ENCODE measurements around the gene KCTD17. TPM values are rescaled to one million over a fixed set of nuclear protein-coding genes. Genes with fewer than 3 reads are reported as not detected.

Gene KCTD17, protein sequence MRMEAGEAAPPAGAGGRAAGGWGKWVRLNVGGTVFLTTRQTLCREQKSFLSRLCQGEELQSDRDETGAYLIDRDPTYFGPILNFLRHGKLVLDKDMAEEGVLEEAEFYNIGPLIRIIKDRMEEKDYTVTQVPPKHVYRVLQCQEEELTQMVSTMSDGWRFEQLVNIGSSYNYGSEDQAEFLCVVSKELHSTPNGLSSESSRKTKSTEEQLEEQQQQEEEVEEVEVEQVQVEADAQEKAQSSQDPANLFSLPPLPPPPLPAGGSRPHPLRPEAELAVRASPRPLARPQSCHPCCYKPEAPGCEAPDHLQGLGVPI
- total RNA-seq, result 10 to 100 TPM; 17.9 to 35.8 (median 28.7) TPM

DNA sequence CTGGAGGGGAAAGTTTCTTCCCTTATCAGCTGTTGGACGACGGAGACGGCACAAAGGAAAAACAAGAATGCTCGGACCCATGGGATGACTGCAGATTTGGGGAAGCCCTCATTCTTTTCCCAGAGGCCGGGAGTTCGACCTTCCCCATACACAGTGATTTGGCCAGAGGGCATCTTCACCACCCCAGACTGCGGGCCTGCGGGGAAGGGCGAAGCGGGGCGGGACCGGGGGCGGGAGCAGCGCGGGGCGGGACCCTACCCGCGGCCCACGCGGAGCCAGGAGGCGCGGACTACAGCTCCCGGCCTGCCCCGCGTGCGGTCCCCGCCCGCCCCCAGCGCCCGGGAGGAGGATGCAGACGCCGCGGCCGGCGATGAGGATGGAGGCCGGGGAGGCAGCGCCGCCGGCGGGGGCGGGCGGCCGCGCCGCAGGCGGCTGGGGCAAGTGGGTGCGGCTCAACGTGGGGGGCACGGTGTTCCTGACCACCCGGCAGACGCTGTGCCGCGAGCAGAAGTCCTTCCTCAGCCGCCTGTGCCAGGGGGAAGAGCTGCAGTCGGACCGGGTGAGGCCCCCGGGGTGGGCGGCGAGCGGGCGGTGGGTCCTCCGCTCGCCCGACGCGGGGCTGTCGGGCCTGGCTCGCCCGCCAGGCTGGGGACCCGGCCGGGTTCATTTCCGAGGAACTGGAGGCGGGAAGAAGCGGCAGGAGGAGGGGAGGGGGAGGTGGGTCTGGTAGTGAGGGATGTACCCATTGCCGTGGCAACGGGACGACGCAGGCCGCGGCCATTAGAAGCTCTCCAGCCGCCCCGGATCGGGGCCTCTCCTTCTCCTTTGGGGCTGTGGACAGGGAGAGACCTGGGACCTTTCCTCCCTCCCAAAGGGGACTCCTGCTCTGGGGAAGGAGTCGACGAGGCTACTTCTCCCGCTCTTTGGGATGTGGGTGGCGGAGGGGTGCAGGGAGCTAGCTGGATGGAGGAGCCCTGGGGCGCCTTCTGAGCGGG, at the start of gene KCTD17:
Gene KCTD17 (plus strand): TSS at position 352 of the 995 bp plus-strand sequence. CDS start 19 bp downstream, at position 371.
- no peak for TF ChIP-seq POLR2A (IDR thresholded peaks at IDR 0.05; ENCODE audit: low read depth)
- TF ChIP-seq, protein P1, sequence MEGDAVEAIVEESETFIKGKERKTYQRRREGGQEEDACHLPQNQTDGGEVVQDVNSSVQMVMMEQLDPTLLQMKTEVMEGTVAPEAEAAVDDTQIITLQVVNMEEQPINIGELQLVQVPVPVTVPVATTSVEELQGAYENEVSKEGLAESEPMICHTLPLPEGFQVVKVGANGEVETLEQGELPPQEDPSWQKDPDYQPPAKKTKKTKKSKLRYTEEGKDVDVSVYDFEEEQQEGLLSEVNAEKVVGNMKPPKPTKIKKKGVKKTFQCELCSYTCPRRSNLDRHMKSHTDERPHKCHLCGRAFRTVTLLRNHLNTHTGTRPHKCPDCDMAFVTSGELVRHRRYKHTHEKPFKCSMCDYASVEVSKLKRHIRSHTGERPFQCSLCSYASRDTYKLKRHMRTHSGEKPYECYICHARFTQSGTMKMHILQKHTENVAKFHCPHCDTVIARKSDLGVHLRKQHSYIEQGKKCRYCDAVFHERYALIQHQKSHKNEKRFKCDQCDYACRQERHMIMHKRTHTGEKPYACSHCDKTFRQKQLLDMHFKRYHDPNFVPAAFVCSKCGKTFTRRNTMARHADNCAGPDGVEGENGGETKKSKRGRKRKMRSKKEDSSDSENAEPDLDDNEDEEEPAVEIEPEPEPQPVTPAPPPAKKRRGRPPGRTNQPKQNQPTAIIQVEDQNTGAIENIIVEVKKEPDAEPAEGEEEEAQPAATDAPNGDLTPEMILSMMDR (IDR thresholded peaks at IDR 0.05), result peak in 1 of 3 experiments; percentile 15
- no peak for TF ChIP-seq EP300 (IDR thresholded peaks at IDR 0.05)
- peak in 1 of 2 donors; percentile 53 for TF ChIP-seq POLR2AphosphoS5 (IDR thresholded peaks at IDR 0.05)
- DNase-seq (ENCODE audit: extremely low spot score), result no peak
- intact Hi-C loops (cut with DNase I), result no loop called here
- 2% methylated on average over 11 of the region's 89 CpGs for WGBS
- Histone ChIP-seq H3K4me1 (peaks cover 25 to 34% (median 29%) of the 10 kb centered on the region in 4 donors), H3K27me3 (no peaks in the 10 kb centered on the region), H3K27ac (replicated peaks in 1 of 4) (peak within 1 kb of the TSS in 2 of 4 donors; percentile 41 to 53), H3K36me3 (peaks cover 4 to 34% (median 21%) of the 10 kb centered on the region in 4 donors), H3K9me3 (no peaks in the 10 kb centered on the region), H3K4me3 (peak within 1 kb of the TSS; percentile 74 to 86 (median 80))

DNA sequence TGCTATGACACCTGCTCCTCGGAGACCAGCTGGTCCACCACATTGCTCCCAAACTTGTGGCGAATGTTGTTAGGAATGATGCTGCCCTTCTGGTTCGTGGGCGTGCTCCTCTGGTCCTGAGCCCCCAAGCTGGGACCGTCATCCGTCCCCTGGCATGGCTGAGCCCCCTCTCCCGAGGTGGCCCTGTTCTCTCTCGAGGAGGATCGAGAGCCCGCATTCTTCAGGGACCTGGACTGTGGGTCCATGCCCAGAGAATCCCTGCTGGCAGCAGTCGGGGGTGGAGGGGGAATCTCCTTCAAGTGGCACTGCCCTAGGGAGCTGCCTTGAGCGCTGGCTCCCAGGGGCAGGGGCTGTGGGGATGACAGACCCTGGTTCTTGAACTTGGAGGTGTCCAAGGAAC, 49.7 kb upstream of the KCTD17 start:
- no peak overlapping the region for H3K4me3 ChIP-seq
- H3K27me3 ChIP-seq, result peaks cover 0 to 28% (median 0%) of the 10 kb centered on the region in 4 donors
- no peaks in the 10 kb centered on the region for H3K36me3 ChIP-seq
- H3K4me1 ChIP-seq, result no peaks in the 10 kb centered on the region
- DNase-seq (ENCODE audit: extremely low spot score), result no peak
- no peak overlapping the region for H3K27ac ChIP-seq (replicated peaks in 1 of 4)
- TF ChIP-seq POLR2A (IDR thresholded peaks at IDR 0.05; ENCODE audit: low read depth) (no peak), POLR2AphosphoS5 (IDR thresholded peaks at IDR 0.05) (no peak), EP300 (IDR thresholded peaks at IDR 0.05) (no peak)
- TF ChIP-seq, protein P1 (IDR thresholded peaks at IDR 0.05), result no peak
- intact Hi-C loops (cut with DNase I), result no loop called here
- WGBS, result 80% methylated on average over 7 of the region's 12 CpGs
- H3K9me3 ChIP-seq, result no peaks in the 10 kb centered on the region

DNA sequence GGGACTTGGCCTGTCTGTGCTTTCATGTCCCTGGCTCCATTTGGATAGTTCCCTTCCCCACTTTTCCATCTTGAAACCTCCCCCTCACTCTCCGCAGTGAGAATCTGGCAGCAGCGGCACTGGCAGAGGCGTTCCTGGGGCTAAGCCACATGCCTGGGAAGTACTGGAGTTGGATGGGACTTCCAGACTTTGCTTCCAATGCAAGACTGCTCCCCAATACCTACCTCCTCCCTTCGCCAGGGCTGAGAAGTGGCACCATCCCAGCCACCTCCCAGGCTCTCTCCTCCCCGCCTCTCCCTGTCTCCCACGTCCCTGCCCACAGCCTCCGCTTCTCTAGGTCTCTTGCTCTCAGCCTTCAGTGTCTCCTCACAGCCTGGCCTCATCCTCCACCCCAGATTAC, 48.9 kb upstream of the KCTD17 start:
- TF ChIP-seq EP300 (IDR thresholded peaks at IDR 0.05), result no peak
- Histone ChIP-seq H3K27me3 (peaks cover 0 to 28% (median 0%) of the 10 kb centered on the region in 4 donors), H3K4me3 (no peak overlapping the region), H3K4me1 (peaks cover 0 to 5% (median 0%) of the 10 kb centered on the region in 4 donors), H3K27ac (replicated peaks in 1 of 4) (no peak overlapping the region), H3K36me3 (no peaks in the 10 kb centered on the region), H3K9me3 (no peaks in the 10 kb centered on the region)
- WGBS, result 89% methylated on average over 7 of the region's 7 CpGs
- no peak for DNase-seq (ENCODE audit: extremely low spot score)
- intact Hi-C loops (cut with DNase I), result no loop called here

DNA sequence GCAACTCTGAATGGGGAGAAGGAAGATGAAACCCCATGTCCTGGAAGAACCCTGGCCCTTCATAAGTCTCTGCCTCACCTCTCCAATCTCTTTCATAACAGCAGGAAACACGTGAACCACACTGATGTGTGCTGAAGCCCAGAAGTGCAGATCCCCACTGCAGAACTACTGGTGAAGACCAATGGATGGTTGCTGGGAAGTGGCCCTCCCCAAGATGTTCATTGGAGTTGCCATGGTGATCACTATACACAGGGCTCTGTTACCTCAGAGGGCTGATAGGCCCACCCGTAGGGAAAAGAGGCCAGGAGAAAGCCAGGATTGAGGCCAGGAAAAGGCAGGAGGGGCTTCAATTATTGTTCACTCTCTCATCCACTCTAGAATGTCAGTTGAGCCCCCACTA, 43.9 kb upstream of the KCTD17 start:
- peaks cover 0 to 17% (median 0%) of the 10 kb centered on the region in 4 donors for H3K27me3 ChIP-seq
- 42% methylated on average over 2 of the region's 2 CpGs for WGBS
- peaks cover 0 to 9% (median 0%) of the 10 kb centered on the region in 4 donors for H3K36me3 ChIP-seq
- no peaks in the 10 kb centered on the region for H3K9me3 ChIP-seq
- intact Hi-C loops (cut with DNase I), result no loop called here
- no peak overlapping the region for H3K4me3 ChIP-seq
- no peak for TF ChIP-seq POLR2AphosphoS5 (IDR thresholded peaks at IDR 0.05)
- no peak overlapping the region for H3K27ac ChIP-seq (replicated peaks in 1 of 4)
- no peak for DNase-seq (ENCODE audit: extremely low spot score)
- peaks cover 9 to 34% (median 12%) of the 10 kb centered on the region in 4 donors for H3K4me1 ChIP-seq

DNA sequence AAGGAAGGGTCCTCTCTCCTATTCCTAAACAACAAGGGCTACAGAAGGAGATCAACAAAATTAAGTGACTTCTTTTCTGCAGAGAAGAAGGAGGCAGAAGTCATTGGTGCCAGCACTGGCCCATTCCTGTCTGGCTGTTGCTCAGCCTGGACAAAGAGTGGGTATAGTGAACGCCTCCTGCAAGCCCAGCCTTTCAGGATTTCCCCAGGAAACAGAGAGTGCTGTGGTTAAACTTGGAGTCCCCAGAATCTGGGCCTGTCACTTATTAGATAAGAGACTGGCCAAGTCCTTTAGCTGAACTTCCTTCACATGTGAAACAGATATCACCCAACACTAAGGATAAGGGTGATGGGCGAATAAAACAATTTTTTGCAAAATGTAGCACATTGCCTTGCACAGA, 43.2 kb upstream of the KCTD17 start:
- H3K4me1 ChIP-seq, result peaks cover 9 to 41% (median 14%) of the 10 kb centered on the region in 4 donors
- no peak overlapping the region for H3K4me3 ChIP-seq
- TF ChIP-seq POLR2A (IDR thresholded peaks at IDR 0.05; ENCODE audit: low read depth) (no peak), EP300 (IDR thresholded peaks at IDR 0.05) (no peak), POLR2AphosphoS5 (IDR thresholded peaks at IDR 0.05) (no peak)
- TF ChIP-seq, protein P1 (IDR thresholded peaks at IDR 0.05), result no peak
- no peak overlapping the region for H3K27ac ChIP-seq (replicated peaks in 1 of 4)
- intact Hi-C loops (cut with DNase I), result no loop called here
- peaks cover 0 to 9% (median 0%) of the 10 kb centered on the region in 4 donors for H3K27me3 ChIP-seq
- DNase-seq (ENCODE audit: extremely low spot score), result no peak
- no peaks in the 10 kb centered on the region for H3K9me3 ChIP-seq
- peaks cover 0 to 9% (median 0%) of the 10 kb centered on the region in 4 donors for H3K36me3 ChIP-seq
- 55% methylated on average over 2 of the region's 2 CpGs for WGBS

All from esophagus muscularis mucosa (tissue), 4 donors.